ENCODE results near the gene CDH22. TPM values are rescaled to one million over a fixed set of nuclear protein-coding genes. Genes with fewer than 3 reads are reported as not detected.

CDH22 gene
- total and polyA plus RNA-seq, 2 experiments from 2014 or later, result not detected

DNA sequence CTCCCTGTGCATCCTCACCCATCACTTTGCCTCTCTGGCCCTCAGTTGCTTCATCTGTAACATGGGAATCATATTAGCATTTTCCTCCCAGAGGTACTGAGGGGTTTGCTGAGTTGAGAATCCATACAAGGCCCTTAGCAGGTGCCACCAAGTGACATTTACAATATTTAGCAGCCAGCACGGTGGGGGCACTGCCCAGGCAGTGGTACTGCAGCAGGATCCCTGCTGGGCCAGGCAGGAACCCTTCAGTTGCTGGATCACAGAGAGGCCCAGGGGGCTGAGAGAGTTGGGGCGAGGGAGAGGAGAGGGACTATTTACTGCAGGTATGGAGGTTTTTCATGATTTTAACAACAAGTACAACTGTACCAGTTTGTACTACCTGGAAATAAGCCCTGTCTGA lies 65.9 kb downstream of the CDH22 start:
- no peak for DNase-seq (ENCODE audit: low read depth in 1 of 2, low spot score in 1 of 2)
- H3K9me3 ChIP-seq (ENCODE audit: low read depth), result no peaks in the 10 kb centered on the region
- no peaks in the 10 kb centered on the region for H3K36me3 ChIP-seq
- no peaks in the 10 kb centered on the region for H3K27me3 ChIP-seq
- no peak overlapping the region for H3K4me3 ChIP-seq
- H3K27ac ChIP-seq, result no peak overlapping the region
- H3K4me1 ChIP-seq (ENCODE audit: low read depth), result no peaks in the 10 kb centered on the region
- TF ChIP-seq CTCF (IDR thresholded peaks at IDR 0.05; ENCODE audit: low read depth, low read length), result no peak

- Histone ChIP-seq H3K27me3 (no peaks in the 10 kb centered on the region), H3K4me1 (ENCODE audit: low read depth) (no peaks in the 10 kb centered on the region), H3K27ac (no peak overlapping the region), H3K9me3 (ENCODE audit: low read depth) (no peaks in the 10 kb centered on the region), H3K4me3 (no peak overlapping the region), H3K36me3 (no peaks in the 10 kb centered on the region)
- DNase-seq (ENCODE audit: low read depth in 1 of 2, low spot score in 1 of 2), result no peak
- no peak for TF ChIP-seq CTCF (IDR thresholded peaks at IDR 0.05; ENCODE audit: low read depth, low read length)
These were observed 67.4 kb downstream of the CDH22 start for GRCh38 chr20:46240881-46241280.

DNA sequence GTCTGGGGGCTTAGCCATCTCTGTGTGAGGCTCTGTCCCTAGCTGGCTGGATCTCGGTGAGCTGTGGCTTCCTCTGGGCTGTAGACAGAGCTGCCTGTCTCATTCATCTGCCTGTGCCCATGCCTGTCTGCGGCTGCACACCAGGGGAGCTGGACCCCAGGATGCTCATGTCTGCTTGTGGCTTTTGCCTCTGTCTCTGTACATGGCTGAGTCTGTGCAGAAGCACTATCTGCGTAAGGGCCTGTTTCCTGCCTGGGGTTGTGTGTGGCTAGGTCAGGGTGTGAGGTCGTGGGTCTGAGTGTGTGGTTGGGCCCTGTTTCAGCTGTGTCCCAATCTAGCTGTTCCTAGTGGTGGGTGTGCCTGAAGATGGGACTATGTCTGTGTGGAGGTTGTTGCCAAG lies 68.2 kb downstream of the CDH22 start:
- no peak for DNase-seq (ENCODE audit: low read depth in 1 of 2, low spot score in 1 of 2)
- H3K36me3 ChIP-seq, result no peaks in the 10 kb centered on the region
- H3K4me3 ChIP-seq, result no peak overlapping the region
- H3K27me3 ChIP-seq, result no peaks in the 10 kb centered on the region
- no peak overlapping the region for H3K27ac ChIP-seq
- no peaks in the 10 kb centered on the region for H3K4me1 ChIP-seq (ENCODE audit: low read depth)
- TF ChIP-seq CTCF (IDR thresholded peaks at IDR 0.05; ENCODE audit: low read depth, low read length), result no peak
- no peaks in the 10 kb centered on the region for H3K9me3 ChIP-seq (ENCODE audit: low read depth)

DNA sequence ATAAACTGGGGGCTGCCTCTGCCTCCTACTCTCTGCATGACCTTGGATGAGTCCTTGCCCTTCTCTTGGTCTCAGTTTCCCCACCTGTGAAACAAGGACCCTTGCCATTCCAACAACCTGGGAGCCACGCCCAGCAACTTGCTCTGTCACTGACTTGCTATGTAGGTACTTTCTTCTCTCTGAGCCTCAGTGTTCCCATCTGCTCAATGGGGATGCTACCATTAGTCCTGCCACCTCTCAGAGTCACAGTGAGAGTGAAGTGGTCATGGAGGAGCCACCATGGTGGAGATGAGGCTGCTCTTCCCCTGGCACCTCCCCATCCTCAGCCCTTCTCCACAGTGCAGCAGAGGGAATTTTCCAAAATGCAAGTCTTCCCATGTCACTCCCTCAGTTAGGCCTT lies 70.6 kb downstream of the CDH22 start:
- Histone ChIP-seq H3K27ac (no peak overlapping the region), H3K4me3 (no peak overlapping the region), H3K36me3 (no peaks in the 10 kb centered on the region), H3K4me1 (ENCODE audit: low read depth) (no peaks in the 10 kb centered on the region), H3K27me3 (no peaks in the 10 kb centered on the region), H3K9me3 (ENCODE audit: low read depth) (no peaks in the 10 kb centered on the region)
- no peak for DNase-seq (ENCODE audit: low read depth in 1 of 2, low spot score in 1 of 2)
- TF ChIP-seq CTCF (IDR thresholded peaks at IDR 0.05; ENCODE audit: low read depth, low read length), result no peak

DNA sequence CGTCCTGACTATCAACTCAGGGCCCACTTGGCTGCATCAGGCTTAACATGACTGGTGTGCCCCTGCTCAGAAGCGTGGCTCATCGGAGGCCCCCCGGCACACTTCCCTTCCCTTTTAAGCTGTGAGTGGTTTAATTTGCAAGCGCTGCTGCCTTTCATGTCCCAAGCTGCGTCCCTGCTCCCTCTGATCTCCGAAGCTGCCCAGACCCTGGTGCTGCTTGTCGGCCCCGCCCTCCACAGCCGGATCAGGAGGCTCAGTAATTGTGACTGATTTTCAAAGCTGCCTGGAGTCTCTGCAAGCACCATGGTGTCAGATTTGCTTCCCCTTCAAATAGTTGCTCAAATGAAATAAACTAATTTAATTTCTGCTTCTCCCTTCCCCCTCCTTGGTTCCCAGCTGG lies 71.1 kb downstream of the CDH22 start:
- H3K4me3 ChIP-seq, result no peak overlapping the region
- TF ChIP-seq CTCF (IDR thresholded peaks at IDR 0.05; ENCODE audit: low read depth, low read length), result no peak
- no peak for DNase-seq (ENCODE audit: low read depth in 1 of 2, low spot score in 1 of 2)

GRCh38 chr20:46235077-46235476 lies 73.2 kb downstream of the CDH22 start:
- Histone ChIP-seq H3K4me3 (no peak overlapping the region), H3K36me3 (no peaks in the 10 kb centered on the region), H3K27ac (no peak overlapping the region), H3K27me3 (no peaks in the 10 kb centered on the region), H3K9me3 (ENCODE audit: low read depth) (no peaks in the 10 kb centered on the region), H3K4me1 (ENCODE audit: low read depth) (no peaks in the 10 kb centered on the region)
- DNase-seq (ENCODE audit: low read depth in 1 of 2, low spot score in 1 of 2), result no peak
- no peak for TF ChIP-seq CTCF (IDR thresholded peaks at IDR 0.05; ENCODE audit: low read depth, low read length)

More for the DNA sequence above, 71.1 kb downstream of the CDH22 start:
- H3K4me1 ChIP-seq (ENCODE audit: low read depth), result no peaks in the 10 kb centered on the region
- no peak overlapping the region for H3K27ac ChIP-seq
- H3K27me3 ChIP-seq, result no peaks in the 10 kb centered on the region
- H3K36me3 ChIP-seq, result no peaks in the 10 kb centered on the region
- H3K9me3 ChIP-seq (ENCODE audit: low read depth), result no peaks in the 10 kb centered on the region
